H1 (cell line): ENCODE results near the gene ZMAT5. TPM values are rescaled to one million over a fixed set of nuclear protein-coding genes. Genes with fewer than 3 reads are reported as not detected.

Experiments
- CTCF ChIA-PET: fragments of 300-600 bp; sonication (Branson Sonifier 250); formaldehyde crosslinking; loops from one replicate; lab custom pipeline; 2021; ENCODE audit not compliant: partially characterized antibody; lab: Charles Lee
- POLR2A ChIA-PET: fragments of 300-600 bp; sonication (Branson Sonifier 250); formaldehyde crosslinking; loops from one replicate; lab custom pipeline; 2021; ENCODE audit warnings: inconsistent platforms; ENCODE audit not compliant: partially characterized antibody; lab: Charles Lee
- DNase-seq, 2 experiments: peaks; one replicate each; pipeline versions ENCODE4 v3.0.0 to v3.0.0-alpha.2; 2010 to 2022; ENCODE audit warnings: low spot score in 2 of 2, low read depth in 1 of 2, mixed read lengths in 1 of 2
- FAIRE-seq: peaks from 2 replicates; lab custom pipeline; 2011; peaks lifted over from hg19 to GRCh38; lab: Jason Lieb, UNC
- H2AFZ ChIP-seq: 2 replicates; pipeline ENCODE4 v1.8.1; 2012; ENCODE audit warnings: low read length, inconsistent platforms
- H2AK5ac ChIP-seq: 2 replicates; pipeline ENCODE4 v1.6.1; 2013; ENCODE audit warnings: low read depth, low read length
- H2BK120ac ChIP-seq: replicated peaks from 2 replicates; pipeline ENCODE3; 2013; ENCODE audit warnings: low read depth, low read length, inconsistent platforms
- H2BK12ac ChIP-seq: 2 replicates; pipeline ENCODE4 v1.6.1; 2013; ENCODE audit warnings: low read depth, low read length
- H2BK15ac ChIP-seq: 2 replicates; pipeline ENCODE4 v1.6.1; 2013; ENCODE audit warnings: low read length
- H2BK20ac ChIP-seq: 2 replicates; pipeline ENCODE4 v1.6.1; 2013; ENCODE audit warnings: low read length
- H2BK5ac ChIP-seq: 2 replicates; pipeline ENCODE4 v1.6.1; 2013; ENCODE audit warnings: low read depth, low read length
- H3K14ac ChIP-seq: 2 replicates; pipeline ENCODE4 v1.6.1; 2013; ENCODE audit warnings: inconsistent platforms; ENCODE audit not compliant: insufficient read length
- H3K18ac ChIP-seq: 2 replicates; pipeline ENCODE4 v1.6.1; 2013; ENCODE audit warnings: low read length; ENCODE audit errors: extremely low read depth
- H3K23ac ChIP-seq: 2 replicates; pipeline ENCODE4 v1.6.1; 2013; ENCODE audit warnings: inconsistent platforms; ENCODE audit not compliant: insufficient read length
- H3K23me2 ChIP-seq: 2 replicates; pipeline ENCODE4 v1.6.1; 2013; ENCODE audit warnings: low read depth, low read length
- H3K27ac ChIP-seq: 2 replicates; pipeline ENCODE4 v1.6.1; 2011; ENCODE audit warnings: low read depth, low read length, inconsistent platforms
- H3K27me3 ChIP-seq, 4 experiments: replicated peaks in 1 of 4; 1 replicate in 1 of 4; 2 replicates in 3 of 4; pipeline versions ENCODE4 v1.6.1 to v1.8.1; 2011 to 2013; ENCODE audit warnings: low read length in 3 of 4, mild to moderate bottlenecking in 3 of 4, inconsistent platforms in 2 of 4, mixed read lengths in 2 of 4, moderate library complexity in 1 of 4; ENCODE audit not compliant: control insufficient read depth in 3 of 4, insufficient read depth in 3 of 4; ENCODE audit errors: extremely low read depth in 1 of 4
- H3K36me3 ChIP-seq, 4 experiments: 2 replicates each; pipeline versions ENCODE4 v1.6.1 to v1.8.1; 2011 to 2013; ENCODE audit warnings: mild to moderate bottlenecking in 4 of 4, low read length in 3 of 4, moderate library complexity in 2 of 4, control low read depth in 1 of 4, inconsistent platforms in 1 of 4; ENCODE audit not compliant: insufficient read depth in 4 of 4, control insufficient read depth in 2 of 4
- H3K4ac ChIP-seq: replicated peaks from 2 replicates; pipeline ENCODE3; 2013; ENCODE audit warnings: low read length, low read depth, mixed read lengths, inconsistent platforms; ENCODE audit not compliant: insufficient read length
- H3K4me1 ChIP-seq, 4 experiments: replicated peaks in 1 of 4; 1 replicate in 1 of 4; 2 replicates in 3 of 4; pipeline versions ENCODE4 v1.6.1 to v1.8.1; 2011 to 2013; ENCODE audit warnings: low read length in 3 of 4, inconsistent platforms in 2 of 4, mixed read lengths in 1 of 4; ENCODE audit not compliant: insufficient read depth in 4 of 4, control insufficient read depth in 3 of 4
- H3K4me2 ChIP-seq, 2 experiments: 2 replicates each; pipeline versions ENCODE4 v1.6.1 to v1.8.1; 2011 to 2013; ENCODE audit warnings: low read depth in 2 of 2, low read length in 2 of 2, control low read depth in 1 of 2, inconsistent platforms in 1 of 2, mild to moderate bottlenecking in 1 of 2; ENCODE audit not compliant: insufficient read depth in 1 of 2
- H3K4me3 ChIP-seq, 4 experiments: fragments of 200-600, 300-600 bp in 1 of 4; sonication (generic), shearing (Covaris generic), sonication (Bioruptor Twin) in 1 of 4; 2 replicates each; pipeline versions ENCODE4 v1.5.1 to v1.8.1; 2011 to 2016; ENCODE audit warnings: low read length in 4 of 4, low read depth in 3 of 4, control low read depth in 2 of 4, inconsistent platforms in 2 of 4, mild to moderate bottlenecking in 2 of 4, mixed read lengths in 1 of 4, moderate library complexity in 1 of 4; ENCODE audit not compliant: insufficient read depth in 2 of 4; ENCODE audit errors: extremely low read depth in 1 of 4
- H3K56ac ChIP-seq: replicated peaks from 2 replicates; pipeline ENCODE3; 2013; ENCODE audit warnings: low read depth, mild to moderate bottlenecking, mixed read lengths, low read length, inconsistent platforms; ENCODE audit not compliant: insufficient read length
- H3K79me1 ChIP-seq: 2 replicates; pipeline ENCODE4 v1.6.1; 2013; ENCODE audit warnings: low read depth, low read length, control low read depth
- H3K79me2 ChIP-seq, 2 experiments: 2 replicates each; pipeline versions ENCODE4 v1.6.1 to v1.8.1; 2012 to 2013; ENCODE audit warnings: low read length in 2 of 2, mild to moderate bottlenecking in 2 of 2, inconsistent platforms in 1 of 2; ENCODE audit not compliant: insufficient read depth in 2 of 2, control insufficient read depth in 1 of 2
- H3K9ac ChIP-seq, 4 experiments: replicated peaks in 1 of 4; 1 replicate in 1 of 4; 2 replicates in 3 of 4; pipeline versions ENCODE4 v1.6.1 to v1.8.1; 2011 to 2013; ENCODE audit warnings: low read depth in 3 of 4, low read length in 3 of 4, control low read depth in 2 of 4, mild to moderate bottlenecking in 2 of 4, moderate library complexity in 2 of 4, inconsistent platforms in 1 of 4; ENCODE audit errors: extremely low read depth in 1 of 4
- H3K9me3 ChIP-seq, 2 experiments: 2 replicates each; pipeline versions ENCODE4 v1.6.1 to v1.8.1; 2012 to 2013; ENCODE audit warnings: mild to moderate bottlenecking in 2 of 2, moderate library complexity in 2 of 2, control low read depth in 1 of 2, inconsistent platforms in 1 of 2, low read depth in 1 of 2, low read length in 1 of 2, mixed read lengths in 1 of 2; ENCODE audit not compliant: insufficient read depth in 2 of 2
- H4K20me1 ChIP-seq, 2 experiments: replicated peaks in 1 of 2; 2 replicates each; pipeline versions ENCODE3 to v1.8.1; 2011 to 2013; ENCODE audit warnings: inconsistent platforms in 2 of 2, low read length in 2 of 2, mild to moderate bottlenecking in 1 of 2; ENCODE audit not compliant: insufficient read depth in 2 of 2, control insufficient read depth in 1 of 2
- H4K5ac ChIP-seq: 2 replicates; pipeline ENCODE4 v1.6.1; 2013; ENCODE audit warnings: low read length, low read depth, mixed read lengths, inconsistent platforms; ENCODE audit not compliant: insufficient read length
- H4K8ac ChIP-seq: 2 replicates; pipeline ENCODE4 v1.8.0; 2013; ENCODE audit warnings: mild to moderate bottlenecking, moderate library complexity, low read length, inconsistent platforms; ENCODE audit not compliant: insufficient read depth; ENCODE audit errors: extremely low read depth
- H4K91ac ChIP-seq: replicated peaks from 2 replicates; pipeline ENCODE3; 2013; ENCODE audit warnings: low read length, mixed read lengths, inconsistent platforms; ENCODE audit not compliant: insufficient read length
- BRCA1 ChIP-seq: IDR thresholded peaks from 2 replicates; pipeline ENCODE4 v1.6.1; 2012; ENCODE audit warnings: low read depth, low read length, improper control_type of control experiment
- EGR1 ChIP-seq: IDR thresholded peaks from 2 replicates; pipeline ENCODE4 v1.6.1; 2011; ENCODE audit warnings: low read depth, low read length, borderline replicate concordance
- NRF1 ChIP-seq: IDR thresholded peaks from 2 replicates; pipeline ENCODE4 v1.6.1; 2011; ENCODE audit warnings: mild to moderate bottlenecking, low read depth, low read length, improper control_type of control experiment
- PHF8 ChIP-seq: fragments of 200-600 bp; sonication (generic); conservative IDR thresholded peaks from 2 replicates; pipeline ENCODE4 v1.7.1; 2012; ENCODE audit warnings: low read depth, mild to moderate bottlenecking, inconsistent platforms, low read length, moderate library complexity
- POLR2A ChIP-seq, 2 experiments: IDR thresholded peaks; 1 replicate in 1 of 2; 2 replicates in 1 of 2; pipeline ENCODE4 v1.6.1; 2011; ENCODE audit warnings: low read depth in 2 of 2, low read length in 2 of 2, mild to moderate bottlenecking in 2 of 2; ENCODE audit errors: control extremely low read depth in 1 of 2
- POU5F1 ChIP-seq: IDR thresholded peaks from 2 replicates; pipeline ENCODE4 v1.6.1; 2011; ENCODE audit warnings: low read depth, mild to moderate bottlenecking, low read length, moderate library complexity
- RAD21 ChIP-seq, 2 experiments: IDR thresholded peaks in 1 of 2; conservative IDR thresholded peaks in 1 of 2; 2 replicates each; pipeline ENCODE4 v1.6.1; 2011; ENCODE audit warnings: low read depth in 2 of 2, low read length in 2 of 2, improper control_type of control experiment in 1 of 2, inconsistent platforms in 1 of 2, mild to moderate bottlenecking in 1 of 2, moderate library complexity in 1 of 2
- SIN3A ChIP-seq, 2 experiments: IDR thresholded peaks in 1 of 2; conservative IDR thresholded peaks in 1 of 2; 2 replicates each; pipeline ENCODE4 v1.6.1; 2011 to 2012; ENCODE audit warnings: low read length in 2 of 2, improper control_type of control experiment in 1 of 2, low read depth in 1 of 2, mild to moderate bottlenecking in 1 of 2
- SIRT6 ChIP-seq: IDR thresholded peaks from one replicate; pipeline ENCODE4 v1.7.1; 2012; ENCODE audit warnings: low read length, inconsistent platforms
- SP2 ChIP-seq: IDR thresholded peaks from 2 replicates; pipeline ENCODE4 v1.6.1; 2012; ENCODE audit warnings: mild to moderate bottlenecking, low read length, inconsistent platforms
- SP4 ChIP-seq: IDR thresholded peaks from 2 replicates; pipeline ENCODE4 v1.6.1; 2012; ENCODE audit warnings: low read length, inconsistent platforms
- SRF ChIP-seq: IDR thresholded peaks from 2 replicates; pipeline ENCODE4 v1.6.1; 2011; ENCODE audit warnings: mild to moderate bottlenecking, low read depth, low read length, moderate library complexity
- TBP ChIP-seq: IDR thresholded peaks from 2 replicates; pipeline ENCODE4 v1.6.1; 2011; ENCODE audit warnings: low read depth, low read length, improper control_type of control experiment
- TCF12 ChIP-seq: IDR thresholded peaks from 2 replicates; pipeline ENCODE4 v1.6.1; 2011; ENCODE audit warnings: low read depth, mild to moderate bottlenecking, low read length
- ZNF274 ChIP-seq: IDR thresholded peaks from 2 replicates; pipeline ENCODE4 v1.7.0; 2012; ENCODE audit warnings: low read length, borderline replicate concordance; ENCODE audit errors: extremely low read depth
- WGBS, 2 experiments: shearing (Covaris generic) in 1 of 2; methylation state at CpG; one replicate each; pipeline versions ENCODE4 v1.1.6 to v1.1.7; 2013 to 2015; ENCODE audit warnings: low lambda C conversion rate in 2 of 2, mixed read lengths in 2 of 2, inconsistent platforms in 1 of 2, low coverage in 1 of 2, missing lambda C conversion rate in 1 of 2; ENCODE audit not compliant: insufficient replicate concordance in 2 of 2, insufficient coverage in 1 of 2, insufficient read length in 1 of 2; ENCODE audit errors: extremely low coverage in 1 of 2, missing lambda C conversion rate in 1 of 2; 5-methylcytosine and 5-hydroxymethylcytosine counted together
- polyA plus RNA-seq, 7 experiments: library from polyadenylated mRNA; depleted of rRNA in 3 of 7; stranded (reverse) in 5 of 7; unstranded in 2 of 7; fragments of >200 nt in 5 of 7; fragments of 200-250 nt in 2 of 7; gene quantifications; 1 replicate in 5 of 7; 2 replicates in 1 of 7; 4 replicates in 1 of 7; pipeline versions ENCODE4 v1.2.1 to v1.2.3, GENCODE V29; 2011 to 2013; ENCODE audit warnings: missing spikeins in 2 of 7, mixed read lengths in 2 of 7
- total RNA-seq: library from RNA; stranded (reverse); fragmentation: NEBNext Ultra II Directional; extraction: Animal tissue kit (Norgen Biotek cat#: 25700); gene quantifications from 2 replicates; pipeline ENCODE4 v1.2.1, GENCODE V29; 2021

ZMAT5 gene
- total and polyA plus RNA-seq, 2 of the 8 experiments (the other 6 are each of a cell fraction or from before 2014, with no cell fraction given) = 14.0 to 38.3 TPM

GRCh38 chr22:29747832-29748231 lies 19.0 kb downstream of the ZMAT5 start:
- H3K79me1 ChIP-seq = no peaks in the 10 kb centered on the region
- H3K4me1 ChIP-seq = no peaks in the 10 kb centered on the region; a peak in 1 of 7 replicates
- H3K27me3 ChIP-seq = no peaks in the 10 kb centered on the region
- WGBS, 2 experiments = 88% methylated on average over 6 of the region's 7 CpGs; no CpG with 5 or more reads in 1 of the 2 experiments
- H3K14ac ChIP-seq = no peak overlapping the region
- peaks cover 0 to 1% of the 10 kb centered on the region in 2 experiments for H4K20me1 ChIP-seq
- H3K23ac ChIP-seq = no peak overlapping the region
- no peaks in the 10 kb centered on the region for H3K9me3 ChIP-seq
- 0 out of 2 replicates have a peak overlapping the region, but pooled peaks have one; percentile 23 for H4K8ac ChIP-seq
- H3K9ac ChIP-seq = no peak overlapping the region
- no peak overlapping the region for H3K18ac ChIP-seq
- H2BK12ac ChIP-seq = no peak overlapping the region
- H2BK5ac ChIP-seq = no peak overlapping the region
- no peak overlapping the region for H3K4me2 ChIP-seq
- no peak overlapping the region for H2BK15ac ChIP-seq
- POLR2A ChIA-PET = interaction anchor here (1.5 kb wide), 1 partner anchor 10 kb away, joined by 5 read pairs; no protein-coding TSS in a partner anchor
- H2AFZ ChIP-seq = no peak overlapping the region
- no peaks in the 10 kb centered on the region for H3K23me2 ChIP-seq
- H3K79me2 ChIP-seq = no peaks in the 10 kb centered on the region
- no peak overlapping the region for H4K91ac ChIP-seq
- no peak overlapping the region for H2BK120ac ChIP-seq
- no peak for DNase-seq
- no peaks in the 10 kb centered on the region for H3K36me3 ChIP-seq
- H3K4me3 ChIP-seq = no peak overlapping the region
- CTCF ChIA-PET = interaction anchor here (0.7 to 1.9 kb wide), 8 partner anchors 14 to 341 kb away, joined by 3 to 8 read pairs (median 4); no protein-coding TSS in a partner anchor
- no peak for FAIRE-seq
- H3K27ac ChIP-seq = no peak overlapping the region
- no peak overlapping the region for H2AK5ac ChIP-seq
- H4K5ac ChIP-seq = no peak overlapping the region
- no peak overlapping the region for H3K4ac ChIP-seq
- no peak overlapping the region for H3K56ac ChIP-seq
- H2BK20ac ChIP-seq = no peak overlapping the region
- TF ChIP-seq POU5F1 (no peak), SRF (no peak), SP2 (no peak), NRF1 (no peak), EGR1 (no peak), SIRT6 (no peak), SIN3A (conservative IDR thresholded peaks at IDR 0.05 in 1 of 2, IDR thresholded peaks at IDR 0.05 in 1 of 2; ENCODE audit: low read depth in 1 of 2, low read length in 2 of 2) (no peak), SP4 (no peak), TCF12 (no peak), RAD21 (IDR thresholded peaks at IDR 0.05 in 1 of 2, conservative IDR thresholded peaks at IDR 0.05 in 1 of 2; ENCODE audit: low read depth in 2 of 2, low read length in 2 of 2) (no peak), ZNF274 (no peak), BRCA1 (no peak), PHF8 (no peak), POLR2A (IDR thresholded peaks at IDR 0.05; ENCODE audit: control extremely low read depth in 1 of 2, low read depth in 2 of 2, low read length in 2 of 2) (no peak), TBP (no peak)
